GM12891 (cell line): Measurements from ENCODE around the gene CIPC.

Source experiments
- DNase-seq: peaks from one replicate; pipeline ENCODE4 v3.0.0; 2011; ENCODE audit warnings: low spot score; ENCODE audit not compliant: insufficient read length
- FAIRE-seq: peaks from 2 replicates; lab custom pipeline; 2011; peaks lifted over from hg19 to GRCh38; lab: Jason Lieb, UNC
- PAX5 ChIP-seq: IDR thresholded peaks from 2 replicates; pipeline ENCODE4 v1.6.1; 2011; ENCODE audit warnings: low read length, moderate library complexity, mild to moderate bottlenecking; ENCODE audit not compliant: insufficient read depth, severe bottlenecking
- POLR2A ChIP-seq: IDR thresholded peaks from 2 replicates; pipeline ENCODE4 v1.6.1; 2011; ENCODE audit warnings: low read depth, low read length, control low read depth
- POLR2AphosphoS5 ChIP-seq: IDR thresholded peaks from 2 replicates; pipeline ENCODE4 v1.6.1; 2011; ENCODE audit warnings: low read depth, low read length, control low read depth
- POU2F2 ChIP-seq: IDR thresholded peaks from 2 replicates; pipeline ENCODE4 v1.6.1; 2011; ENCODE audit warnings: low read depth, mild to moderate bottlenecking, control low read depth, low read length, moderate library complexity
- SPI1 ChIP-seq: IDR thresholded peaks from 2 replicates; pipeline ENCODE4 v1.6.1; 2011; ENCODE audit warnings: low read depth, low read length, control low read depth
- TAF1 ChIP-seq: IDR thresholded peaks from 2 replicates; pipeline ENCODE4 v1.6.1; 2011; ENCODE audit warnings: low read depth, low read length, control low read depth

Gene CIPC

GRCh38 chr14:77109656-77110055, 11.6 kb downstream of the CIPC start:
- no peak for TF ChIP-seq PAX5
- TF ChIP-seq TAF1, result no peak
- no peak for TF ChIP-seq POU2F2
- no peak for TF ChIP-seq SPI1
- no peak for TF ChIP-seq POLR2AphosphoS5
- no peak for TF ChIP-seq POLR2A
- peak; percentile 23 for FAIRE-seq

GRCh38 chr14:77110286-77110685, 12.2 kb downstream of the CIPC start:
- FAIRE-seq, result no peak
- TF ChIP-seq POLR2AphosphoS5 (no peak), POLR2A (no peak), PAX5 (no peak)
- no peak for DNase-seq

More at GRCh38 chr14:77109656-77110055, 11.6 kb downstream of the CIPC start:
- no peak for DNase-seq

- no peak for DNase-seq
- TF ChIP-seq SPI1, result no peak
- no peak for TF ChIP-seq TAF1
- TF ChIP-seq POU2F2, result no peak
- no peak for TF ChIP-seq POLR2AphosphoS5
- no peak for TF ChIP-seq PAX5
- TF ChIP-seq POLR2A, result no peak
- no peak for FAIRE-seq
Measured at GRCh38 chr14:77111021-77111420, 13.0 kb downstream of the CIPC start.

GRCh38 chr14:77113644-77114043, 15.6 kb downstream of the CIPC start:
- no peak for FAIRE-seq
- TF ChIP-seq TAF1, result no peak
- DNase-seq, result no peak

- DNase-seq, result no peak
- TF ChIP-seq PAX5 (no peak), POU2F2 (no peak), POLR2A (no peak), SPI1 (no peak), TAF1 (no peak), POLR2AphosphoS5 (no peak)
- FAIRE-seq, result no peak
Measured at GRCh38 chr14:77114609-77115008, 16.6 kb downstream of the CIPC start.

GRCh38 chr14:77116172-77116817, 18.2 kb downstream of the CIPC start:
- no peak for FAIRE-seq
- TF ChIP-seq POLR2A, result no peak
- TF ChIP-seq SPI1, result no peak
- no peak for TF ChIP-seq POLR2AphosphoS5
- TF ChIP-seq PAX5, result no peak
- no peak for TF ChIP-seq TAF1
- no peak for TF ChIP-seq POU2F2
- DNase-seq, result no peak

GRCh38 chr14:77119851-77120250, 21.8 kb downstream of the CIPC start:
- FAIRE-seq, result peak; percentile 75
- no peak for DNase-seq
- TF ChIP-seq PAX5, result no peak
- no peak for TF ChIP-seq POU2F2
- TF ChIP-seq TAF1, result no peak

GRCh38 chr14:77120771-77121743, 23.0 kb downstream of the CIPC start:
- TF ChIP-seq SPI1 (peak; percentile 96), PAX5 (peak; percentile 84), POU2F2 (peak; percentile 99), POLR2AphosphoS5 (peak; percentile 69; the same call in 1 of the 2 replicates), POLR2A (peak; percentile 65; the same call in 1 of the 2 replicates), TAF1 (peak; percentile 60)
- DNase-seq, result no peak
- peak; percentile 99 for FAIRE-seq

- no peak for DNase-seq
- no peak for FAIRE-seq
- TF ChIP-seq SPI1 (no peak), PAX5 (no peak), TAF1 (no peak), POU2F2 (no peak), POLR2A (no peak), POLR2AphosphoS5 (no peak)
Measured at GRCh38 chr14:77122526-77123125, 24.6 kb downstream of the CIPC start.
